Ecto neural progenitor cell (in vitro differentiated cells): ENCODE measurements around the gene LLGL2.
"Not testable (repeated sequence)": the region's sequence is repeated elsewhere in the genome, so short reads cannot be mapped to it uniquely, and the experiment has no call there.

ENCODE experiments used
- DNase-seq: peaks from one replicate; pipeline ENCODE4 v3.0.0-alpha.2; 2018; ENCODE audit warnings: low spot score

The LLGL2 gene

DNA sequence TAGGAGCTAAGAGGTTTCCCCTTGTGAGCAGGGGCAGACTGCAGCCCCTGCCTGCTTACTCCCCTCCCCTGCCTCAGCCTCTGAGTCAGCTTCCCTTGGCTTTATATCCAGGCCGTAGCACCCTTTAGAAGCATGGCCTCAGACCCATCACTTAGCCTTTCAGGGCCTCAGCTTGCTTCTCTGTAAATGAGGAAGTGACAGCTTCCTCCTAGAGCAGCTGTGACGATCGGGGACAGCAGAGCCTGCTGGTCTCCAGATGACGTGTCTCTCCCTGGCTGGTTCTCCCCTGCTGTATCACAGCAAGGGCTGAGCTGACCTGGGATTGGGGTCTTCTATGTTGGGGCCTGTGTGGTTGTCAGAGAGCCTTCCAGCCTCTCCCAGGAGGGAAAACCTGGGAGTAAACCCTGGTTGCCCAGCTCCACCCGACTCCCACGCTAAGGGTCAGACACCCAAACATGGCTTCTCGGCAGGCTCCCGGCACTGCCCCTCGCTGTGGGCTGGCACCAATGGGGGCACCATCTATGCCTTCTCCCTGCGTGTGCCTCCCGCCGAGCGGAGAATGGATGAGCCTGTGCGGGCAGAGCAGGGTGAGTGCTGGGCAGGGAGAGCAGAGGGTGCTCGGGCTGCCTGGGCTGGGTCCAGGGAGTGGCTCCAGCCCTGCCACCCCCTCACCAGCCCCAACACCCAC, 45.8 kb downstream of the LLGL2 start:
- DNase-seq = no peak

DNA sequence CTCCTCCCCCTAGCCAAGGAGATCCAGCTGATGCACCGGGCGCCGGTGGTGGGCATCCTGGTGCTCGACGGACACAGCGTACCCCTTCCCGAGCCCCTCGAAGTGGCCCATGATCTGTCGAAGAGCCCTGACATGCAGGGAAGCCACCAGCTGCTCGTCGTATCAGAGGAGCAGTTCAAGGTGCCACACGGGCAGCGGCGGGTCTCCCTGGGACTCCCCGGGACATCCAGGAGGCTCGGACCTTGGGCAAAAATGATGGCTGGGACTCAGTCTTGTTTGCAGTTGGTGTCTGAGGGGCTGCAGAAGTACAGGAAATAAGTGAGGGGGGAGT, 46.4 kb downstream of the LLGL2 start:
- DNase-seq = no peak

GRCh38 chr17:75572713-75573539, 47.4 kb downstream of the LLGL2 start:
- no peak for DNase-seq

- DNase-seq = no peak
Measured at GRCh38 chr17:75573540-75573957, 48.1 kb downstream of the LLGL2 start.

GRCh38 chr17:75573994-75574393, 48.5 kb downstream of the LLGL2 start:
- no peak for DNase-seq

- DNase-seq = no peak
Measured at GRCh38 chr17:75574404-75575036, 49.0 kb downstream of the LLGL2 start.

- no peak for DNase-seq
Measured at GRCh38 chr17:75575197-75575596, 49.7 kb downstream of the LLGL2 start.

- no peak for DNase-seq
Measured at GRCh38 chr17:75575728-75576127, 50.2 kb downstream of the LLGL2 start.

DNA sequence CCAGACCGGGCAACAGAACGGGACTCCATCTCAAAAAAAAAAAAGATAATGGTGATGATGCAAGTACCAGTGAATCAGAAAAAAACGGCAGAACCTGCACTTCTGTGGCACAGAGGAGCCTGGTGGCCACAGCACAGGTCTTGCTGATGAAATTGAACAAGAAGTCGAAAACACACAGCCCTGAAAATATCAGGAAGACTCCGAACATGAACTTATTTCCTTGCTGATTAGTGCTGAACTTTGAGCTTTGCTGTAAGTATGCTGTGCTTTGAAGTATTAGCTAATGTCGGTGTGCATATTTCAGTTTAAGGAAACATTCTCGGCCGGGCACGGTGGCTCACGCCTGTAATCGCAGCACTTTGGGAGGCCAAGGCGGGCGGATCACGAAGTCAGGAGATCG, 51.2 kb downstream of the LLGL2 start:
- no peak for DNase-seq

DNA sequence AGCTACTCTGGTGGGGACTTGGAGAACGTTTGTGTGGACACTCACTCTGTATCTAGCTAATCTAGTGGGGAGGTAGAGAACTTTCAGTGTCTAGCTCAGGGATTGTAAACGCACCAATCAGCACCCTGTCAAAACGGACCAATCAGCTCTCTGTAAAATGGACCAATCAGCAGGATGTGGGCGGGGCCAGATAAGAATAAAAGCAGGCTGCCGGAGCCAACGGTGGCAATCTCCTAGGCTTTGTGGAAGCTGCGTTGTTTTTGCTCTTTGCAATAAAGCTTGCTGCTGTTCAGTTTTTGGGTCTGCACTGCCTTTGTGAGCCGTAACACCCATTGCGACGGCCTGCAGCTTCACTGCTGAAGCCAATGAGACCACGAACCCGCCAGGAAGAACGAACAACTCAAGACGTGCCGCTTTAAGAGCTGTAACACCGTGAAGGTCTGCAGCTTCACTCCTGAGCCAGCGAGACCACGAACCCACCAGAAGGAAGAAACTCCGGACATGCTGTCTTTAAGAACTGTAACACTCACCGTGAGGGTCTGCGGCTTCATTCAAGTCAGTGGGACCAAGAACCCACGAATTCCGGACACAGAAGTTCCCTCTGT, 55.7 kb downstream of the LLGL2 start:
- DNase-seq = not testable (repeated sequence)

DNA sequence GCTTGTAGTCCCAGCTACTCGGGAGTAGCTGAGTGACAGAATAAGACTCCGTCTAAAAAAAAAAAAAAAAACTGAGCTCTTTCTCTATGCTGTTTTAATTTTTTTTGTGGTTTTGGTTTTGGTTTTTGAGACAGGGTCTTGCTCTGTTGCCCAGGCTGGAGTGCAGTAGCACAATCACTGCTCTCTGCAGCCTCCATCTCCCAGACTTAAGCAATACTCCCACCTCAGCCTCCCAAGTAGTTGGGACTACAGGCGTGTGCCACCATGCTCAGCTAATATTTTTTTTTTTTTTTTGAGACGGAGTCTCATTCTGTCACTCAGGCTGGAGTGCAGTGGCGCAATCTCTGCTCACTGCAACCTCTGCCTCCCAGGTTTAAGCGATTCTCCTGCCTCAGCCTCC, 57.7 kb downstream of the LLGL2 start:
- DNase-seq = not testable (repeated sequence)

DNA sequence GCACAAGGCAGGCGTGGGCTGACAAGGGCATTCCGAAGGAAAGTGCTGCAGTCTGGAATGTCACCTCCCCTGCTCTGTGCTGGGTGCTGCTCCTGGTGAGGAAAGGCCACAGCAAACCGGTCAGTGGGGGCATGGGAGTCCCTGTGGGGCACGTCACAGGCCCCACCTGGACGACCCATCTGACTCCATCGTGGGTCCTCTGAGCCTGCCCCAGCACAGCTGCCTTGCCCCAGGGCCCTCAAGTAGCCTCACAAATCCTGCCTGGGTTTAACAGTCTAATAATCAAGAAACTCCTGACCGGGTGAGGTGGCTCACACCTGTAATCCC, 59.3 kb downstream of the LLGL2 start:
- DNase-seq = no peak

- DNase-seq = peak; percentile 86
Measured at GRCh38 chr17:75587675-75588595, 62.4 kb downstream of the LLGL2 start, which contains the start of gene MYO15B. TSS of gene MYO15B (plus strand) at chr17:75587800. CDS start at chr17:75588058, 258 bp downstream.

DNA sequence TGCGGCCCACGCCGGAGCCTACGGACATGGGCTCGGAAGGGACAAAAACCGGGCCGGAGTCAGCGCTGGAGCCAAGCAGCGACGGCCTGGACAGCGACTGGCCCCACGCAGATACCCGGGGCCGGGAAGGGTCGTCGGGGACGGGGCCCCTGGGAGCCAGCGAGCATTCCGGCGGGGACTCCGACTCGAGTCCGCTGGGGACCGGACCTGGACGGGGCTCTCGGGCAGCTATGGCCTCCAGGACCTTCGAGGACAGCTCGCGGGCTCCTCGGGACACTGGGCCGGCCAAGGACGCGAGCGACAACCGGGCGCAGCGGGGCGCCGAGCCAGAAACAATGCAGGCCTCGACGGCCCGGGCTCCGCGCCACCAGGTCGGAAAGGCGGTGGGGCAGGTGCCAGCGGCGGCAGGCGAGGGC, 63.1 kb downstream of the LLGL2 start:
- no peak for DNase-seq

- peak; percentile 100 for DNase-seq
Measured at GRCh38 chr17:75589012-75589918, 63.8 kb downstream of the LLGL2 start.

DNA sequence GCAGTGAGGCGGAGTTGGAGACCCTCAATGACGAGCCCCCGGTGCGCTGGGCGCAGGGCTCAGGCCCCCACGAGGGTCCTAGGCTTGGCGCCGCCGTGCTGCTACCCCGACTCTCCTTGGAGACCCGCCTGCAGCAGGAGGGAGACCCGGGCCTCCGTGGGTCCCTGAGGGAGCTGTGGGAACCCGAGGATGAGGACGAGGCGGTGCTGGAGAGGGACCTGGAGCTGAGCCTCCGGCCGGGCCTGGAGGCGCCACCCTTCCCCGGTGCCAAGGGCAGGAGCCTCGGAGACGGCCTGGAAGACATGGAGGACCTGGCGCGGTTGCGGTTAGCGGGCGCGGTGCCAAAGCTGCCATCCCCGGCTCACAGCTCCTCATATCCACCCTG, 64.4 kb downstream of the LLGL2 start:
- no peak for DNase-seq

DNA sequence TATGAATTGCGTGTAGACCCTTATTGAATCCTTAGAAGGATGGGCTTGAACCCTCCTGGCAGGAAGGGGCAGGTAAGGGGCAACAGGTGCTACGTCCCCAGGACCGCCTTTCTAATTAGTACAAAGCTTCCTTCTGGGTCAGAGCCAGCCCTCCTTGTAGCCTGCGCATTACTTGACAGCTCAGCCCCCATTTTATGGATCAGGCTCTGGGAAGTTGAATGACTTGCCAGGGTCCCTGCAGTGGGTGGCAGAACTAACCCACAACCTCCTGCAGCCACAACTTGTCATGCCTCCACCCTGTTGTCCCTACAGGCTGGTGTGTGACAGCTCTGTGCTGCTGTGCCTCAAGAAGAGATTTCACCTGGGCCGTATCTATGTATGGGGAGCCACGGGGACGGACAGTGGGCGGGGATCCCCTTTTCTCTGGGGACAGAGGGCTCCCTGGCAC, 64.8 kb downstream of the LLGL2 start:
- DNase-seq = no peak

GRCh38 chr17:75590849-75591721, 65.6 kb downstream of the LLGL2 start:
- no peak for DNase-seq

DNA sequence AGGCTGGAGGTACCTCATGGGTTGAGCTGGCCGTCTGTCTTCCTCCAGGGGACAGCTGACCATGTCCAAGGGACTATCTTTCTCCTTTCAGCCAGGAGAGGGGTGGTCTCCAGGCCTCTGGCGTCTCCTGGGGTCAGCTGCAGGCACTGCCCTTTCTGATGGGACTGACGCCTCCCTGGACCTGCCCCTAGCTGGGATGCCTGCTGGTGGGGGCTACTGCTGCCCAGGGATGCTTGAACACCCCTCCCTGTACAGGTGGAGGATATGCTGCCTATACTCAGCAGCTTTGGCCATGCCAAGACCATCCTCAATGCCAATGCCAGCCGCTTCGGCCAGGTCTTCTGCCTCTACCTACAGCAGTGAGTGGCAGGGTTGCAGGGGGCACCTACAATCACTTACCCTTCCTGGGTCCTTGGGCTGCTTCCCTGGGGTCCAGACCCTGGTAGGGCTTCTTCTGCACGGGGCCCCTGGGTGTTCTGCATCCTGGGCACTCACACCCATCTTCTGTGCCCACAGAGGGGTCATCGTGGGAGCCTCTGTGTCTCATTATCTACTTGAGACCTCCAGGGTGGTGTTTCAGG, 66.3 kb downstream of the LLGL2 start:
- DNase-seq = no peak
